Mesothelial cell of epicardium (in vitro differentiated cells): Measurements from ENCODE around the gene NSD2. TPM values are rescaled to one million over a fixed set of nuclear protein-coding genes. Genes with fewer than 3 reads are reported as not detected.

Experiments used
- DNase-seq, 2 experiments: peaks; one replicate each; pipeline ENCODE4 v3.0.0; 2021; ENCODE audit warnings: low spot score in 2 of 2; ENCODE audit not compliant: unreplicated experiment in 2 of 2
- H3K27ac Mint-ChIP-seq: 2 replicates; pipeline ENCODE4 v1.8.0; 2021; ENCODE audit warnings: mixed read lengths
- H3K27me3 Mint-ChIP-seq: 2 replicates; pipeline ENCODE4 v1.8.0; 2021; ENCODE audit warnings: low read depth, mixed read lengths
- H3K36me3 Mint-ChIP-seq: 2 replicates; pipeline ENCODE4 v1.8.0; 2021; ENCODE audit warnings: mixed read lengths
- H3K4me1 Mint-ChIP-seq: 2 replicates; pipeline ENCODE4 v1.8.0; 2021; ENCODE audit warnings: mixed read lengths
- H3K4me3 Mint-ChIP-seq: 2 replicates; pipeline ENCODE4 v1.8.0; 2021; ENCODE audit warnings: mild to moderate bottlenecking, moderate library complexity, mixed read lengths
- H3K9me3 Mint-ChIP-seq: 2 replicates; pipeline ENCODE4 v1.8.0; 2021; ENCODE audit warnings: mixed read lengths
- CTCF ChIP-seq: fragments of 200-600 bp; sonication (generic); IDR thresholded peaks from one replicate; pipeline ENCODE4 v1.5.0; 2021; ENCODE audit warnings: antibody characterized with exemption; ENCODE audit not compliant: unreplicated experiment
- total RNA-seq: library from RNA; stranded (reverse); gene quantifications from 3 replicates; pipeline ENCODE4 v1.2.1, GENCODE V29; 2021

Gene NSD2
- 109 to 119 TPM (median 115 TPM) in 3 replicates for total RNA-seq

GRCh38 chr4:1870578-1871443 lies at the start of gene NSD2:
TSS of gene NSD2 (plus strand) at chr4:1871393. CDS start at chr4:1900655, 29,262 bp downstream.
- TF ChIP-seq CTCF: no peak
- peak; percentile 88 to 89 for DNase-seq

GRCh38 chr4:1821679-1822567 lies 49.3 kb upstream of the NSD2 start:
- Mint-ChIP-seq H3K27me3 (no peaks in the 10 kb centered on the region), H3K27ac (no peak overlapping the region), H3K4me3 (no peak overlapping the region), H3K36me3 (peaks cover 23% of the 10 kb centered on the region), H3K9me3 (no peaks in the 10 kb centered on the region), H3K4me1 (no peaks in the 10 kb centered on the region)
- no peak for TF ChIP-seq CTCF
- no peak for DNase-seq

More at GRCh38 chr4:1870578-1871443, at the start of gene NSD2:
- Mint-ChIP-seq H3K27me3 (peaks cover 6% of the 10 kb centered on the region), H3K27ac (peak within 1 kb of the TSS; percentile 92), H3K4me3 (peak within 1 kb of the TSS; percentile 70), H3K9me3 (no peaks in the 10 kb centered on the region), H3K4me1 (peaks cover 13% of the 10 kb centered on the region), H3K36me3 (no peaks in the 10 kb centered on the region)

- Mint-ChIP-seq H3K27ac (no peak overlapping the region), H3K36me3 (peaks cover 24% of the 10 kb centered on the region), H3K4me1 (no peaks in the 10 kb centered on the region), H3K9me3 (no peaks in the 10 kb centered on the region), H3K27me3 (no peaks in the 10 kb centered on the region), H3K4me3 (no peak overlapping the region)
- no peak for DNase-seq
- TF ChIP-seq CTCF: no peak
These were observed 48.3 kb upstream of the NSD2 start for GRCh38 chr4:1822568-1823544.

DNA sequence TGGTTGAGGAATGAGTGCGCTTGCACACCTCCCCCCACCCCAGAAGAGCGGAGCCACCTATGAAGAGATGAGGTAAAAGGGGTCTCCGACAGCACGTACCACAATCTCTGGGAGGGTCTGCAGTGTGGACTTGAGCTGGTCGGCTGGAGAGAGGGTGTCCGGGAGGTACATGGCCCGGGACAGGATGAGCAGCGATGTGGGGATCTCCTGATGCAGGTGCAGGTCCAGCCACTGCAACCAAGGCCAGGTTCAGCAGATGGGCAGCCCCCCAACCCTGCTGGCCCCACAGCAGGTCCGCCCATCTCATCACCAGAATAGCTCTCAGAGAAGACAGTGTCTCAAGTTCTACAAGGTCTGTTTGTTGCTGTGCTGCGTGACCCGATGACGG lies 47.7 kb upstream of the NSD2 start:
- Mint-ChIP-seq H3K4me1 (no peaks in the 10 kb centered on the region), H3K36me3 (peaks cover 24% of the 10 kb centered on the region), H3K9me3 (no peaks in the 10 kb centered on the region), H3K27me3 (no peaks in the 10 kb centered on the region), H3K4me3 (no peak overlapping the region), H3K27ac (no peak overlapping the region)
- DNase-seq: no peak
- TF ChIP-seq CTCF: no peak

DNA sequence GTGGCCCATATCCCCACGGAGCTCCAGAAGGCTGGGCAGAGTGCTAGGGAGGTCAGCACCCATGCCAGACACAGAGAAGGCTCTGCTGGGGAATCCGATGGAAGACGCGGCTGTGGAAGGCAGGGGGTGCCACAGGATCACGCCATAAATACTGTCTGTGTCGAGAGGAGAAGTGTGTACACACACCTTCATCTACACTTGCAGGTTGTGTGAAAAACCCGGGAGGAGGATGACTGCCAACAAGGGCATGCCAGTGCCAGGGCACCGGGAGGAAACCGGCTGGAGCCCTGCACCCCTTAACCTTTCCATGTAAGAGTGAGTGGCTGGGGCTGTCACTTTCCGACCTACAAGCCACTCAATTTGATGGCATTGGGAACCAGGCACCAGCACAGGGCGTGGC lies 46.4 kb upstream of the NSD2 start:
- no peak for TF ChIP-seq CTCF
- Mint-ChIP-seq H3K27ac (no peak overlapping the region), H3K27me3 (no peaks in the 10 kb centered on the region), H3K4me1 (no peaks in the 10 kb centered on the region), H3K9me3 (peaks cover 4% of the 10 kb centered on the region), H3K4me3 (no peak overlapping the region), H3K36me3 (peaks cover 22% of the 10 kb centered on the region)
- no peak for DNase-seq
